ENCODE measurements around the gene MYCT1.

MYCT1 gene

DNA sequence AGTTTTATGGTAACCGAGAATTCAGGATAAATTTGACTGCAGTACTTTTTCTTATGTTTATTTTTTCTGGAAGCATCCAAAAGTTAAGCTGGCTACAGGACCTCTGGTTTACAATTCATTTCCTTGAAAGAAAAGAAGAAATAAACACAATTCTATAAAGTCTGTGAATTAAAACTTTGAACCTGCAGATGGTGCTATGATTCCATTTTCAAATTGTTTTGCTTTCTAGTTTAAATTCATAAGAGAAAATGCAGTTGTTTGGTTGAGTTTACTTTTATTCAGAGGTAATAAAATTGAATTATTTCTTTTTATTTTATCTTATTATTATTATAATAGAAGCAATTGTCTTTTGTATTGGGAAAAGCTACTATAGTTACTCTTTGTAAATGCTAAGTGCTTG is 51.1 kb downstream of the MYCT1 start:
- H3K9me3 Mint-ChIP-seq = no peaks in the 10 kb centered on the region
- H3K4me1 Mint-ChIP-seq (ENCODE audit: low read depth) = no peaks in the 10 kb centered on the region

DNA sequence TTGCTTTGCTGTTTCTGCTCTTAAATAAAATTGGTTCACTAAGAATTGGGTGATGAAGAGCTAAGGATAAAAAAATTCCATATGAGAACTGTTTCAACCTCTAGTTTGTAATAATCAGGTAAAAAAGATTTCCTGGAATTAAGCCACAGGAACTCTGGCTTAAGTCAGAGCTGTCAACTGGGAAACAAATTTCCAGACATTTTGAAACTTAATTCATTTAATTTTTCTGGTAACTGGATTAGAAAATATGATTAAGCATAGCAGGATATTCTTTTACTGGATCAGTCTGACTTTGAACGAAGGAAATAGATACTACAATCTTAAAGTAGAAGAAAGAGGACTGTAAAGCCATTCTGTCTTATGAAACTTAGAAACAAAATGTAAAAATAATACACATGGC is 51.6 kb downstream of the MYCT1 start:
- Mint-ChIP-seq H3K4me3 (no peak overlapping the region), H3K27me3 (no peaks in the 10 kb centered on the region), H3K27ac (no peak overlapping the region), H3K9me3 (no peaks in the 10 kb centered on the region), H3K4me1 (ENCODE audit: low read depth) (no peaks in the 10 kb centered on the region), H3K36me3 (ENCODE audit: low read depth) (no peaks in the 10 kb centered on the region)
- DNase-seq = no peak

More for the DNA sequence above, 51.1 kb downstream of the MYCT1 start:
- DNase-seq = no peak
- H3K27ac Mint-ChIP-seq = no peak overlapping the region
- H3K4me3 Mint-ChIP-seq = no peak overlapping the region
- no peaks in the 10 kb centered on the region for H3K27me3 Mint-ChIP-seq
- H3K36me3 Mint-ChIP-seq (ENCODE audit: low read depth) = no peaks in the 10 kb centered on the region

DNA sequence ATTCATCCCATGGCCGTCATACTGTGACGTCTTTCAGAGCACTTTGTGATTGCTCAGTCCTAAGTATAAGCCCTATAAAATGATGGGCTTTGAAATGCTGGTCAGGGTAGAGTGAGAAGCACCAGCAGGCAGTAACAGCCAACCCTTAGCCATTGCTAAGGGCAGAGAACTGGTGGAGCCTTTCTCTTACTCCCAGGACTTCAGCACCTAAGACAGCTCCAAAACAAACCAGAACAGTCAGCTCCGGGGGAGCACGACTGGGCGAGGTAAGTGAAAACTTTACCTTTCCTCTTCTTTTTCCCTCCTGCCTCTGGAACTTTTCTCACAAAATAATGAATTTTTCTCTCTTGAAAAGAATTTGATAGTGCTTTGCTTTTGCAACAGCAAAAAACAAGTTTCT is 53.0 kb downstream of the MYCT1 start, which contains the start of gene VIP:
TSS of gene VIP (plus strand) at position 104 of the 400 bp plus-strand sequence. CDS start 1,381 bp downstream, outside the sequence.
- Mint-ChIP-seq H3K9me3 (no peaks in the 10 kb centered on the region), H3K4me1 (ENCODE audit: low read depth) (no peaks in the 10 kb centered on the region), H3K27ac (no peak within 1 kb of the TSS), H3K36me3 (ENCODE audit: low read depth) (no peaks in the 10 kb centered on the region), H3K27me3 (no peaks in the 10 kb centered on the region), H3K4me3 (no peak within 1 kb of the TSS)
- DNase-seq = no peak

DNA sequence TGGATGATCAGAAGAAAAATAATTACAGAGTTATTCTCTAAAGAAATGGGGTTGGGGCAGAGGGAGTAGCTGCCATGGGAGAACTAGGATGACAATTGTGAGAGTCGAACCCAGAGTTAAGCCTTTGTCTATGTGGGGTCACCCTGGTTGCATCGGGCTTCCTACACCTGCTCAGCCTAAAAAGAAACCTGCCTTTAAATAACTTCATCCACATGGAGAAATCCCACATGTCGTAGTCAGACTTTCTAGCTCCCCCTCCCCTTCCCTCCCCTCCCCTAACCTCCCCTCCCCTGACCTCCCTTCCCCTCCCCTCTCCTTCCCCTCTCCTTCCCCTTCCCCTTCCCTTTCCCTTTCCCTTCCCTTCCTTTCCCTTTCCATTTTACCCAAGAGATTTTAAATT is 67.6 kb downstream of the MYCT1 start:
- H3K4me3 Mint-ChIP-seq = no peak overlapping the region
- H3K9me3 Mint-ChIP-seq = no peaks in the 10 kb centered on the region
- H3K27me3 Mint-ChIP-seq = peaks cover 3% of the 10 kb centered on the region
- H3K27ac Mint-ChIP-seq = no peak overlapping the region
- no peaks in the 10 kb centered on the region for H3K4me1 Mint-ChIP-seq (ENCODE audit: low read depth)
- no peak for DNase-seq
- H3K36me3 Mint-ChIP-seq (ENCODE audit: low read depth) = no peaks in the 10 kb centered on the region

DNA sequence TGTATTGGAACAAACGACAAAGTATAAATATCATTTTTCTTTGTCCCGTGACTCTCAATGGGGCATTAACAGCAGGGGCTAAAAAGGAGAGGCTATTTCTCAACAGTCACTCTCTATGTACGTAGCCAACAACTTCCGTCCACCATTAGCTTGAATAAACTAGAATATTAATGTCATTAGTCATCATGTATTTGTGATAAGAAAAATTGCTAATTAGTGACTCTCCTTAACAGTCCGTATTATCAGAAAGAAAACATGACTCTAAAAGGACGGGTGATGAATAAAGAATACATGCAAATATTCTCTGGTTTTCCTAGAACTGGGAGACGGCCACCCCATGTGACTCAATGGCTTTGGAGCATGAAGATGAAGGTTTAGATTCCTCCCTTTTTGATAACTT is 71.5 kb downstream of the MYCT1 start:
- no peaks in the 10 kb centered on the region for H3K36me3 Mint-ChIP-seq (ENCODE audit: low read depth)
- DNase-seq = no peak
- H3K27ac Mint-ChIP-seq = no peak overlapping the region
- no peaks in the 10 kb centered on the region for H3K4me1 Mint-ChIP-seq (ENCODE audit: low read depth)
- no peaks in the 10 kb centered on the region for H3K9me3 Mint-ChIP-seq
- peaks cover 3% of the 10 kb centered on the region for H3K27me3 Mint-ChIP-seq
- no peak overlapping the region for H3K4me3 Mint-ChIP-seq

DNA sequence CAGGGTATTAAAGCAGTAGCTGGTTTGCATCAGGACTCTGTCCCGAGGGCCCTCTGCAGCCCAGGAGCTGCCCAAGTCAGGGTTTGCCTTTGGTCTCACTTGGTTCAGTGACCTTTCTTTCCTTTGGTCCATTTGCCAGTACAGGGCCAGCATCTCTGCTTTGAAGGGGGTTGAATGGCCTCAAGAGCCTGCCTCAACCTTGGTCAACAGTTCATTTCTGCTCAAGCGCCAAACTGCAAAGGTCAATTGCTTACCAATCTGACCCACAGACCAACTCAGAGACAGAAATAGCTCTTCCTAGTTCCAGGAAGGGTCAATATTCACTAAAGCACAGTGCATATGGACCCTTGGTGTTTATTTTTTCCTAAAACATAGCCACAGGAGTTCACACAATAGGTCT is 72.3 kb downstream of the MYCT1 start:
- no peaks in the 10 kb centered on the region for H3K4me1 Mint-ChIP-seq (ENCODE audit: low read depth)
- H3K27me3 Mint-ChIP-seq = peaks cover 3% of the 10 kb centered on the region
- H3K4me3 Mint-ChIP-seq = no peak overlapping the region
- no peak for DNase-seq
- H3K9me3 Mint-ChIP-seq = no peaks in the 10 kb centered on the region
- no peak overlapping the region for H3K27ac Mint-ChIP-seq
- no peaks in the 10 kb centered on the region for H3K36me3 Mint-ChIP-seq (ENCODE audit: low read depth)

DNA sequence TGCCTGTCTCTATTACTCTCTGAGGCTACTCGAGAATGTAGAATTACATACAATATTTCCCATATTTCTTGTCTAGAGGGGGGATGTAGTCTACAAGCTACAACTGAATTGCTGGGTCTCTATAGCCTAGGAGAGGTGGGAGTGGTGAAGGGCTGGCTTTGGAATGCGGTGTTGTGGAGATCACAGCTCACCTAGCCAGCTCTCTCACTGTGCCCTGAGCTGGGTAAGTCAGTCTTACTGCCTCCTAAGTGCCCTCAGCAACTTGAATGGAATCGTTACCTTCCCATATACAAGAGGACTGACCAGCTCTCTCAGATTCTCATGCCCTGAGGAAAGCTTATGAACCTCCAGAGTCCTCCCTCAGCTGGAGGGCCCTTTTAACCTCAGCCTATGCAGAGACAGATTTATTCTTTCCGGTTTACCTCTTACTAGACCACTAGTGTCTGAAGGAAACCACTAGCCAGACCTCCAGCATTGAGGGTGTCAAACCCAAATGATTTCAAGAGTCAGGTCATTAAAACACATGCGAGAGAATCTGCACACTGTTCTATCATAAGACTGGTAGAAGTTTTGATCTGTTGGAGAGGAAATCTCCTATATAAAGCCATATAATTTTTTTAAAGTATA is 73.5 kb downstream of the MYCT1 start:
- no peaks in the 10 kb centered on the region for H3K27me3 Mint-ChIP-seq
- H3K36me3 Mint-ChIP-seq (ENCODE audit: low read depth) = no peaks in the 10 kb centered on the region
- no peaks in the 10 kb centered on the region for H3K9me3 Mint-ChIP-seq
- no peak overlapping the region for H3K4me3 Mint-ChIP-seq
- no peaks in the 10 kb centered on the region for H3K4me1 Mint-ChIP-seq (ENCODE audit: low read depth)
- no peak for DNase-seq
- no peak overlapping the region for H3K27ac Mint-ChIP-seq
